HG03565 (cell line): ENCODE results near the gene SPATA21.
A peak's percentile ranks its signal among the peaks of the same experiment; 100 is the strongest.
"Not testable (repeated sequence)": the region's sequence is repeated elsewhere in the genome, so short reads cannot be mapped to it uniquely, and the experiment has no call there.

Experiments
- ATAC-seq: cut with Tn5 transposase; IDR thresholded peaks from one replicate; pipeline ENCODE4 v1.9.1; 2021; ENCODE audit warnings: mild to moderate bottlenecking, moderate library complexity; ENCODE audit not compliant: unreplicated experiment

The SPATA21 gene

DNA sequence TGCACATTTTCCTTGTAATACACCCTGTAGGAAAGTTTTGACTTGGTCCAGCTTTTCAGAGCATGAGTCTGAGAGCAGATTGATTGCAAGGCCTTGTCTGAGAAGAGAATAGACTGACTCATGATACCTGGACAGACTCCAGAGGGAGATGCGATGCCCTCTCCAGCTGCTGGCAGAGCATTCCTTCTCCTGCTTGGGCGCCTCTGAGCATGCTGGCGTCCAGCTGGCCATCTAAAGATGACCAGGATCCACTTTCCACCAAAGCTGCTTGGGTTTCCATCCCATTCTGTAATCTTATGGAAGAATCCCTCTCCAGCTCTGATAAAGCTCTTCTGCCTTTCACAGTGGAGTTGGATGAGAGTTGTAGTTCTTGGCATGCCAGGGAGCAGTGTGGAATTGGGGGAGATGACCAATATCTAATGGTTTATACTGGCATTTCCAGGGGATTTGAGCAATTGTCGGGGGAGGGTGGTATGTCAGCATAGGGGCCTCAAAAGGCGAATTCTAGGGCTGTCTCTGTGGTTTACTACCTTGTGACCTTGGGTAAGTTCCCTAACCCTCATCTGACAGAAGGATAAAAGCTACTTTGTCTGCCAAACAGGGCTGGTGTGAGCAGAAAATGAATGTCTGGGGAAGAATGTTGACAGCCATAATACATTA lies 50.6 kb downstream of the SPATA21 start:
- ATAC-seq, result no peak

DNA sequence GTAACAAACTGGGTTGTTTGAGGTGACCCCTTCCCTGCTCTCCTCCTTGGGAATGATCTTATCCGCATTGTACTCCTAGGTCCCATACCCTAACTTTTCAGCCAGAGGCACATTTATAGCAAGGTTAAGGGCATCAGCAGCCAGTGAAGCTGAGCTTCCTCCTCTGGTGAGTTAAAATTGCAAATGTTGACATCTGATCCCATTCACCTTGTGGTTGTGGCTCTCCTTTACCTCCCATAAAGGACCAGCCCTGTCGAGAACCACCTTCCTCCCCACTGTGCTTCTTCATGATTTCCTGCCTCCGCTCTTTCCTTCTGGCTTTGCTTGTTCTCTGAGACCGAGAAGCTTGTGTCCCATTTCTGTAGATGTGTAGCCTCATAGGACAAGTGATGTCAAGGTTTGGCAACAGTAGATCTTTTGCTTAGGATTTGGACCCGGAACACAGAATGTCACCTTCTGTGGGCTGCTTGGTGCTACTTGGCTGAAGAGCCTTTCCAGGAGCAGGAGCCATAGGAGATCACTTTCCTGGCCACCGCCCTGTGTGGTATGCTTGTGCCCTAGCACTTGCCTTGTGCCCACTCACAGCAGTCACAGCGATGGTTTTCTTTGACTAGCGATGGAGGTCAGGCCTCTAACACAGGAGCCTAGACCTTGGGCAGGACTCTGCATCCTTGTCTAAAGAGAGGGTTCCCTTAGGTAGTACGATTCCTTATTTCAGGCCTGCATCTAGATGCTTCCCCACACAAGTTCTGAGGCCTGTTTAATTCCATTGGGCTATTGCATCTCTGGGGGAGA lies 51.4 kb downstream of the SPATA21 start:
- no peak for ATAC-seq

DNA sequence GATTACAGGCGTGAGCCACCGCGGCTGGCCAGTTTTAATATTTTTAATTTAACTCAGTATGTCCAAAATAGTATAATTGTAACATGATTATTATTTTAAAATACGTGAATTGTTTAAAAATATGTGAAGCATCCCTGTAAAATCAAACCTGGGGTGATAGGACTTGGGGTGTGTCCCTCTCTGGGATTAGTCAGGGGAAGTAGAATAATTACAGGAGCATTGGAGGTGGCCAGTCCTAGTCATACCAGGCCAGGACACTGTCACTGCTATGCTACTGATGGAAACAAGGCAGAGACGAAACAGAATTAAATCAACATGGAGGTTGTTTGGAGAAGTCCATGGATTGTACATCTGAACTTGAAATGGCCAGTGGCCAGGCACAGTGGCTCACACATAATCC lies 53.3 kb downstream of the SPATA21 start:
- no peak for ATAC-seq

DNA sequence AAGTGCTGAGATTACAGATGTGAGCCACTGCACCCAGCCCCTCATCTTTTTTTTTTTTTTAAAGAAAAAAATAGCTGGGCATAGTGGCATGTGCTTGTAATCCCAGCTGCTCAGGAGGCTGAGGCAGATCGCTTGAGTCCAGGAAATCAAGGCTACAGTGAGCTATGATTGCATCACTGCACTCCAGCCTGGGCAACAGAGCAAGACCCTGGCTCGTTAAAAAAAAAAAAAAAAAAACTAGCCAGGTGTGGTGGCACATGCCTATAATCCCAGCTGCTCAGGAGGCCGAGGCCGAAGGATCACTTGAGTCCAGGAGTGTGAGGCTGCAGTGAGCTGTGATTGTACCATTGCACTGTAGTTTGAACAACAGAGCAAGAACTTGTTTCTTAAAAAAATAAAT lies 56.4 kb downstream of the SPATA21 start:
- no peak for ATAC-seq

DNA sequence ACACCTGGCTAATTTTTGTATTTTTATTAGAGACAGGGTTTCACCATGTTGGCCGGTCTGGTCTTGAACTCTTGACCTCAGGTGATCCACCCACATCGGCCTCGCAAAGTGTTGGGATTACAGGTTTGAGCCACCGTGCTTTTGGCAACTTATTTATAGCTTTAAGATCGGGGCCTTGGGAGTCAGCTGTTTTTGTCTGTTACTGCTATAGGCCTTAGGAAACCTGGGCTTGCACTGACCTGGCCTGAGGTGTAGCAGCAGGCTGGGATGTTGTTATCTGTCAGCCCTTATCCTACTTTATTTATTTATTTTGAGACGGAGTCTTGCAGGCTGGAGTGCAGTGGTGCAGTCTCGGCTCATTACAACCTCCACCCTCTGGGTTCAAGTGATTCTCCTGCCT lies 58.8 kb downstream of the SPATA21 start:
- ATAC-seq, result no peak

DNA sequence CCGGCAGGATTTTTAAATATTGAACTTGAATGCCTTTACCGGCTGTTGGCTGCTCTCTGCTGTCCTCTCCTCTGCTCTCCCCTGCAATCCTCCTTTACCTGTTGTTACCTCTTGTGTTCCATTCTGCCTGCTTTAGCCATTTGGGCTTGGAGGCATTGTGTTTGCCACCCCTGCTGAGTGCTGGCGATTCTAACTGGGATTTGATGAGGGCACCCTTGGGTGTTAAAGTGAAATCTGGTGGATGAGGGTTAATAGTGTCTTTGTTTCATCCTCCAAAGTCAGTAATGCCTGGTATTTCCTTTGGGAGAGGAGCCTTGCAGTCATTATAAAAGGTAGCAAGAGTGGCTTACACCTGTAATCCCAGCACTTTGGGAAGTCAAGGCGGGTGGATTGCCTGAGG lies 60.3 kb downstream of the SPATA21 start:
- no peak for ATAC-seq

DNA sequence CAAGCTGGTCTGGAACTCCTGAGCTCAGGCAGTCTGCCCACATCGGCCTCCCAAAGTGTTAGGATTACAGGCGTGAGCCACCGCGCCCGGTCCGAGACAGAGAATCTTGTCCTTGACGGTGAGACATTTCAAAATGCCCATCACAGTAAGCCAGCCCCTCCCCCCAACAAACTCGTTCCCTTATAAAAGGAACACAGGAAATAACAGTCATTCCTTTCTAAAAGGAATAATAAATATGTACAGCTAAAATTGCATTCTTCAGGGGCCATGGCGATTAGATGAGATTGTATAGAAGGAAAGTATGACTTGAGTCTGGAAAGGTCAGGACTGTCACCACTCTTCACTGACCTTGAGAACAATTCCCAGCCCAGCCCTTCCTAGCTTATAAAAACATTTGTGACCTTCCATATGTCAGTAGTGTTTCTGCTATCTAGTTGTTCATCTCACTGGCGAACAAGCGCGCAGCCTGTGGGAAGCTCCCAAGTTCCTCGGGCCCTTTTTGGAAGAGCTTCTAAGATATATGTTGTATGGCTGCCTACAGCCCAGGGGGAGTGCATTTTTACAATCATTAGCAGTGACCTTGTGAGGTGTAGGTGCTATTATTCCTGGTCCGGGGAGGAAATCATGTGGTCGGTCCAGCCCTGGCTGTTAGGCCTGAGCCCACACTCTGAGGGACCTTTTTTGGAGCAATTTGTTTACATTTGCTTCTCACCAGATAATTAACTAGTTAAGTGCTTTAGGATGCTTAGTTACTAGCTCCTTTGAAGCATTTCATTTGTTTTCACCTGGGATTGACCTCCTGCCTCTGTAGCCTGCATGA lies 61.5 kb downstream of the SPATA21 start:
- no peak for ATAC-seq

DNA sequence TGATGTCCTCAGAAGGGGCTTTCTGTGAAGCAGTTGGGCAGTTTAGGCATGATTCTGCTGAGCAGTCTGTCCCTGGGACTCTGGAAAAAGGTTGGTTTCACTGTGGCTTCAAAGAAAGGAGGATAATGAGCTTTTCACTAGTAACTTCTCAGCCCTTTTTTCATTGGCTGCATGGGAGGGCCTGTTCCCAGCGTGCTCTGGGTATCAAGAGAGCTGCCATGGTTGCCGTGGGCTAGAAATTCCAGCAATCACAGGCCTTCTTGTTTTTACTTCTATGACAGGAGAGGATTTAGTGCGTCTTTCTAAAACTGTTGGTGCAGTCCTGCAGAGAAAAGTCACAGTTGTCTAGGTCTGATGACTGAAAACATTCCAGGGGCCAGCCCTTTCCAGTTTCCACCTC lies 63.0 kb downstream of the SPATA21 start:
- ATAC-seq, result no peak

DNA sequence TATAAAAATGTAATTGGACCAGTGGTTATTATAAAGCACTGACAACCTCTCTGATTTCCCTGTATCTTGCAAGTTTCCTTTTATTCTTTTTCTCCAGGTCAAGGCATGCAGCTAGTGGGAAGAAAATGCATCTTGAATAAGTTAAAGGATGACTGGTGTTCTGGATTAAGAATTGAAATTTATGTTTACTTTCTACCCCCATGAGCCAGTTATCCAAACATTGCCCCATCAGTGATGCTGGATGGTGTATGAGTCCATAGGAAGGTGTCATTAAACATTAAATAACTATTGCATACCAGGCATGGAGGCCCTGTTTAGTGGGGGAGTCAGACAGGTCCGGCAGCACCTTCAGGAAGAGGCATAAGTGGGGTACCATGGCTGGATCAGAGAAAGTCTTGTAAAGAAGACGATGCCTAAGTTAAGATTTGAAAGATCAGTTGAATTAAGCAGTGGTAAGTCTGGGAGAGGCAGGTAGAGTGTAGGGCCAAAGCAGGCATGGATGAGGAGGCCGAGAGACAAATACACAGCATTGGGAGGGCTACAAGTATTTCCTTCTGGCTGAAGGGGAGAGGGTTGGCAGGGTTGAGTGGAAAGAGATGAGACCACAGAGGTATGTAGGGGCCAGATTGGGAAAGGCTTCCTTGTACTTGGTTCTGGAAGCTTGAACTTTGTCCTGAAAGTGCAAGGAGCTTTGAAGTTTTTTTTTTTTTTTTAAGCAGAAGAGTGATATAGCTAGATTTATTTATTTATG lies 64.5 kb downstream of the SPATA21 start:
- no peak for ATAC-seq

DNA sequence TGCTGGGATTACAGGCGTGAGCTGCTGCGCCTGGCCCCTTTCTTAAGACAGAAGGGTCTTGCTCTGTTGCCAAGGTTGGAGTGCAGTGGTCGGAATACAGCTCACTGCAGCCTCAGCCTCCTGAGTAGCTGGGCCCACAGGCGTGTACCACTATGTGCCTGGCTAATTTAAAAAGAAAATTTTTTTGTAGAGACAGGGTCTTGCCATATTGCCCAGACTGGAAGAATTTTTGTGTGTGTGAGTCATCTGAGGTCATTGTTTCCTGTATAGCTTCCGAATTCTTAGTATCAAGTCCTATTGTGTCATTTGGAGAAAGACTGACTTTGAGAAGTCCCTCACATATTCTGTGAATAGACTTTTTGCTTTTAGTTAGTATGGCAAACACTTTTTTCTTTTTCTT lies 65.5 kb downstream of the SPATA21 start:
- no peak for ATAC-seq

DNA sequence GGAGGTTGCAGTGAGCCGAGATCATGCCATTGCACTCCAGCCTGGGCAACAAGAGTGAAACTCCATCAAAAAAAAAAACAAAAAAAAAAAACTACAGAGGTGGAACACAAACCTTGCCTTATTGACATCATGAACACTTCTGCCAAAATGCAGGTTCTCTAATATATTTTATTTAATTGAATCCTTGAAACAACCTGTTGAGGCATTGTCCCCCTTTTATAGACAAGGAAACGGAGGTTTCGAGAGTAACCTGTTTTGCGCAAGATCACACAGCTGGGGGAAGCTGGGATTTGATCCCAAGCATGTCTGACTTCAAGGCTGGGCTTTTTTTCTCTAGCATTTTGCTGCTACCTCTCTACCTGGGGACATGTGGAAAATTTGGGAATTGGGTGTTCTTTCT lies 67.4 kb downstream of the SPATA21 start:
- no peak for ATAC-seq

DNA sequence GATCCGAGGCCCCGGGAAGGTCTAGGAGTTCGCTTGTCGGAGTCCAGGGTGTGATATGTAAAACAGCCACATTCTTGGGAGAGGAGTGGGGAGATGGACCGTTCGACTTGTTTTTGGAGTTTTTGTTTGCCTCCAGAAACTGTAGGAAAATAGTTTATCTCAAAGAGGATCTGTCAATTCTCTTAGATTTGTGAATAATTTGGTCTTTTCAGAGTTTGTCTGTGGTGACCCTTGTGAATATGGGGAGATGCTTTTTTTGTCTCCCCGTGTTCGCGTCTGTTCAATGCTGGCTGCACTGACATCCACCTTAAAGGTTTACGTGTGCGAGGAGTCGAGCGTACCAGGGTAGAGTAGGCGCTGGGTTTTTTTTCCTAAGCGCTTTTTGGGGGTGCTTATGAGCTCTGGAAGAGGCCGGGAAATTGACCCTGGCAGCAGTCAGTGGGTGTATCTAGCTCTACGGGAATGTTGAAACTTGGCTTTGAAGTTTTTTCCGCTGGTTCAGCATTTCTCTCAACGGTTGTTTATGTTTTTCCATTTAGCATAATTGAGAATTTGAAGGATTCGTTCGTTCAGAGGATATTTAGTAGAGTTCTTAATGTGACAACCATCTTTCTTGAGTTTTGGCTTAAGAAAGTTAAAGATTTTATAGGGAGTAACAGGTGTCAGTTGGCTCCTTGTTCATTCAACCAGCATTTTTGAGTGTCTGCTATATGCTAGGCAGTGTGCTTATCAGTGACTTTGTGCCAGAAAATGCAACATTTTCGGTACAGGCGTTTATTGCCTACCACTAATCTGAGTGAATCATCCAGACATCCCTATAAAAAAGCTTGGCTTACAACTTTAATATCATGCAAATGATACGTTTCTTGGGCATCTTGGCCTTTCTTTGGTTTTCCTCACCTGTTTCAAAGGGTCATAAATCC lies 69.0 kb downstream of the SPATA21 start:
- ATAC-seq, result no peak

DNA sequence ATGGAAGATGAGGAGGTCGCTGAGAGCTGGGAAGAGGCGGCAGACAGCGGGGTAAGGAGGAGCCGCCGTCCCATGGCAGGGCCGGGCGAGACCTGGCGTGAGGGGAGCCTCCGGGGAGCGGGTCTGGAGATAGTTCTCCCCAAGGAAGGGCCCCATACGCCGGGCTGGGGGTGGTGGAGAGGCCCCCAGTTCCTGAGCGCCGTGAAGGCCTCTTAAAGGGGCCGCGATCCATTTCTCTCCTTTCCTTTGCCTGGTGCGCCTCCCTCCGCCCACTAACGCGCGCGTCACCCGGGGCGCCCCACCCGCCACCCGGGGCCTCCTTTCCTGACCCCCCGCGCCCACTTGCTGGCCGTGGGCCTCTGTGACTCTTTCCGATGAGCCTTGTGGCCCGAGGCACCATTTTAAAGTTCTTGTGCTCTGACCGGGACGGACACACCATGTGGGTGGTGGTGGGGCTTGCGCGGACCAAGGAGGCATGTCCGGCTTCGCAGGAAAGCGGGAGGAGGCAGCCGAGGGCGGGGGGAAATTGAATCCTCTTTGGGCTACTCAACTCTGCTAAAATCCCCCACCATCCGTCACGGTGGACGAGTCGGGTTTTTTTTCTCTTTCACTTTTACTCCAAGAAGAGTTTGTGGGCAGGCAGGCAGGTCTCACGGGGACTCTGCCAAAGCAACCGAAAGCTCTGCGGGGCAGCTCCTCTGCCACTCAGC lies 69.8 kb downstream of the SPATA21 start:
- ATAC-seq, result peak; percentile 33

DNA sequence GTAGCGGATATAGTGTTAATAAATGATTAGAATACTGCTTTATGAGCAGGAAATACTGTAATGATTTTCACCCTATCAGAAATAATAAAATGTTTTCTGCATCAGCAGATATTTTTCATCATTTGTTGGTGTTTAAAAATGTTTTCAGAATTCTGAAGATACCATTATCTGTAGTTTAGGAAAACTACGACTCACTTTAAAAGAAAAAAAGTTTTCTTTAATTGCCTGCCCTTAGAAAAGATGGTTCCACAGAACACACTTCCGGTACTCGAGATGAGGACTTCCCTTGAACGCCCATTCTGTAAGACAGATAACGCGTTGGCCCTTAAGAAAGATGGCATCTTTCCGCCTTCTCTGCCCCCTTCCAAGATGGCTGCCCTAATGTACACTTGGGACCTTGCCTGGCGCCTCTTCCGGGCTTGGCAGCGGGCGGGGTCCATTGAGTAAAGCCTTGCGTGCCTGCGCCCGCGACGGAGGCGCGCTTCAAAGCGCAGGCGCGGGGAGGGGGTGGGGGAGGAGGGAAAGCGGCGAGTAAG lies 70.4 kb downstream of the SPATA21 start, which contains the start of gene SZRD1:
TSS of gene SZRD1 (plus strand) at position 521 of the 536 bp plus-strand sequence. CDS start 16 bp downstream, outside the sequence.
- peak; percentile 69 for ATAC-seq

DNA sequence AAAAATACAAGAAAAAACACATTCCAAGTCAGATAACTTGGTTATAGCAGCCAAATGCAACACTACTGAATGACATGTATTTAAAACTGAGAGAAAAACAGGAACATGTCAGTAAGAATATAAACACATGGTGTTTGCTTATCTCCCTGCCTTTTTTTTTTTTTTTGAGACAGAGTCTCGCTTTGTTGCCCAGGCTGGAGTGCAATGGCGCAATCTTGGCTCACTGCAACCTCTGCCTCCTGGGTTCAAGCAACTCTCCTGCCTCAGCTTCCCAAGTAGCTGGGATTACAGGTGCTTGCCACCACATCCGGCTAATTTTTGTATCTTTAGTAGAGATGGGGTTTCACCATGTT lies 72.1 kb downstream of the SPATA21 start:
- ATAC-seq, result not testable (repeated sequence)

DNA sequence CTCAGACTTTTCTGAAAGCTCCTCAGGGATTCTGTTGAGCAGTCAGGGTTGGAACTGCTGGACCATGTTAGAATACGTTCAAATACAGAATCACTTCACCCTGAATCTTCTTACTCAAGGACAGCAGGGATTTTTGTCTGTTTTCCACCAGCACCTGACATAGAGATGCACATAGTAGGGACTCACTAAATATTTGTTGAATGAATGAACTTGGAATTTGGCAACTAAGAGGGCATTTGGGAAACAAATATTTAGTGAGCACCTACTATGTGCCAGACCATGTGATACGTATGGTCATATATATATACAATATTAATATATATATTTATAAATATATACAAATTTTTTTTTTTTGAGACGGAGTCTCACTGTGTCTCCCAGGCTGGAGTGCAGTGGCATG lies 80.4 kb downstream of the SPATA21 start:
- no peak for ATAC-seq

DNA sequence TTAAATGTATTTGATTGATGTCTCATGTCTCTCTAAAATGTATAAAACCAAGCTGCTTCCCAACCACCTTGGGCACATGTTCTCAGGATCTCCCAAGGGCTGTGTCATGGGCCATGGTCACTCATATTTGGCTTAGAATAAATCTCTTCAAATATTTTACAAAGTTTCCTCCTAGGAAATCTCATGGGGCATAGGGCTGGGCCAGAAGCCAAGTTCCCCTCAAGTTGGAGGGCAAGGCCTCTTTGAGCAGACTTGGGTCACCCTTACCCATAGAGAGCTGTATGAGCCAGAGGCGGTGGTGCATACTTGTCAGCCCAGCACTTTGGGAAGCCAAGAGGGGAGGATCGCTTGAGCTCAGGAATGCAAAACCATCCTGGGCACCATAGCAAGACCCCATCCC lies 82.6 kb downstream of the SPATA21 start:
- ATAC-seq, result no peak

DNA sequence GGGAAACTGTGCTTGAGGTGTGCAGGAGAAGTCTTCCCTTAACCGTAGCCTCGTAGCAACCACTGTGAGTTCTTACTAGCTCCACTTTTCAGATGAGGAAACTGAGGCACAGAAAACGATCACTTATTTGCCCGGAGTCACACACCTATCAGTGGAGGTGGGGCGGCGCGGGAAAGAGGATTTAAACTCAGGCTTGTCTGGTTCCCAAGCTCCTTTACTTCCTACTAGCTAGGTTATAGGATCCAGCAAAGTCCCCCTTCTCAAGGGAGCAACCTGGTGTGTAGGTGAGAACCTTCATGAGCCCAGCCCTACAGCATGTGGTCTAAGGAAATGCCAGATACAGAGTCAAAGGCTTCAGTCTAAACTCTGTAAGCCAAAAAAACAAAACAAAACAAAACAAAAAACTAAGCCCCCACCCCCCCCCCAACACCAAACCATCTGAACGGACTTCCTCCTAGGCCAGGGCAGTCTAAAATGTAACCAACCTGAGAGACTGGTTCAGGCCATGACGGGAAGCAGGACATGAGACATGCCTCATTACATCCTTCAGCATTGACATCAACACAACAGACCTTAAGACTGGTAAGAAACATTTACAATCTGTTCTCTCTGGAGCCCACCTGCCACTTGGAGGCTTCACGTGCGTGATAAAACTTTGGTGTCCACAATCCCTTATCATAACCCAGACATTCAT lies 84.2 kb downstream of the SPATA21 start:
- ATAC-seq, result no peak
